HUDEP-2 (cell line): ENCODE measurements around the gene ADGRG1.
A peak's percentile ranks its signal among the peaks of the same experiment; 100 is the strongest.

Experiments
- DNase-seq, 76 experiments: peaks; one replicate each; lab custom pipeline; 2025; ENCODE audit not compliant: unreplicated experiment in 76 of 76; lab: John Stamatoyannopoulos, UW

The ADGRG1 gene

DNA sequence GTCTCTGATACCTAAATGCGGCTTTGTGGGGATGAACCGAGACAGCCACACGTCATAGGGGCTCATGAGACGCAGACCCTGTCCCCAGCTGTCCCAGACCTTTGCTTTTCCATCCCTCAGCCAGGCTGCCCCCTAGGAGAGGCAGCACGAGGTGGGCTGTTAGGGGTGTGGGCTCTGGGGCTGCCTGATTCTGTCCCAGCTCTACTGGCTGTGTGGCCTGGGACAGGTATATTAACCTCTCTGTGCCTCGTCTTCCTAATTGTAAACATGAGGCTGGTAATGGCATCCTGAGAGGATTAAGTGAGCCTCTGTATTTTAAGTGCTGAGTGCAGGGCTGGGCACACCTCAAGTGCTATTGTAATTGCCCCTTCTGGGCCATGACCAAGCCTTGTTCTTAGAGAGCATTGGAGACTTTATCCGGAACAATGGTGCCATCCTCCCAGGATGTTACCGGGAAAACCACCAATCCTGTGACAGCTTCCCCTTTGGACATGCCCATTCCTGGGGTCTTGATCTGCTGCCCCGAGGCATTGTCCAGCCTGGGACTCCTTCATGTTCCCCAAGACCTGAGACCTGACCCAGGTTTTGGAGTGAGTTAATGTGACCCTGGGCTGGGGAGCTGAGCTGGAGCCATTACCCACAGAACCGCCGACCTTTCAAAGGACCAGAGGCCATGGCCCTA is 5.1 kb downstream of the ADGRG1 start:
- no peak for DNase-seq

DNA sequence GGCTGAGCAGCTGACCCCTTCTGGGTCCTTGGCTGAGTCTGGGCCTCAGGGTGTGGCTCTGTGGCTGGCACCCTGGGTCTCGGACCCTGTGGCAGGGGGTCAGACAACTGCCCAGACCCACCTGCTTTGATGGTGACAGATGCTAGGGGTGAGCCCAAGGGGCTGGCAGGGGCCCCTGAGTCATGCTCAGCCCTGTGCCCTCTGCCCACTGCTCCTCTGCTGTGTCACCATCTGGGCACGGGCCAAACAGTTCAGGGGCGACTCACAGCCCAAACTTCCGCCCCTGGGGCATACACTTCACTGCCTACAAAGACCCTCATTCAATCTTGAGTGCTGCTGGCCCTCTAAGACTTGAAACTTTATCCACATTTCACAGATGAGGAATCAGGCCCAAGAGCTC is 5.7 kb downstream of the ADGRG1 start:
- peak in 3 of 76 experiments; percentile 4 to 17 (median 4) for DNase-seq

DNA sequence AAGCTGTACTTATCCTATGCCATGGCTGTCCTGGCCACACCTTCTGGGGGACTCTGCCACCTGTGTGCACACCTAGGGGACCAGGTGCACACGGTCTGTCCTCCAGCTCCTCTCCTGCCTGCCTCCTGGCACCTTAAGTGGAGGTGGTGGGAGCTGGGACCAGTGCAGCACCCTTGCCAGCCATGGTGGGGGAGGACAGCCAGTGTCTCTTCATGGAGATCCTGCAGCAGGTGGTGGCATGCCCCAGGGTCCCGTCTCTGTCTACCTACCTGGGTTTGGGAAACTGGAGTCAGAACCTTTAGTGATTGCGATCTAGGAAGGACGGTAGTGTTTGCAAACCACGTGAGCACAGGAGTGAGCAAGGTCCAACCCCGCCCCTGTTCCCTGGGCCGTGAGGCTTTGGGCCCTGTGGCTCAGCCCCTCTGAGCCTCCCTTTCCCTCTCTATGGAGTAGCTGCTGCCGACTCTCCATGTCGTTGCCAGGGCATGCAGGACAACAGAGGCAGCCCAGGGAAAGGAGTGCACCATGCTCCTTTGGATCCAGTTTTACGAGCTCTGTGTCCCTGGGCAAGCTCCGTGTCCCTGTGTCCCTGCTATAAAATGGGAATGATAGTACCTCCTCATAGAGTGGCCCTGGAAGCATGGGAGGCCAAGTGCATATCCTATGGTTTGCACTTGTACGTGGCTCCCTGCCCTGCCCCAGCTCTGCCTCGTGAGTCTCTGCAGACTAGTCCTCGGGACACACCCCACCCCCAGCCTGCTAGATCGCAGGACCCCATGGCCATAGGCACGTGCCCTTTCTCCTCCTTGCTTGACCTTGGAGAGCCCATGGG is 7.1 kb downstream of the ADGRG1 start:
- DNase-seq, result no peak

DNA sequence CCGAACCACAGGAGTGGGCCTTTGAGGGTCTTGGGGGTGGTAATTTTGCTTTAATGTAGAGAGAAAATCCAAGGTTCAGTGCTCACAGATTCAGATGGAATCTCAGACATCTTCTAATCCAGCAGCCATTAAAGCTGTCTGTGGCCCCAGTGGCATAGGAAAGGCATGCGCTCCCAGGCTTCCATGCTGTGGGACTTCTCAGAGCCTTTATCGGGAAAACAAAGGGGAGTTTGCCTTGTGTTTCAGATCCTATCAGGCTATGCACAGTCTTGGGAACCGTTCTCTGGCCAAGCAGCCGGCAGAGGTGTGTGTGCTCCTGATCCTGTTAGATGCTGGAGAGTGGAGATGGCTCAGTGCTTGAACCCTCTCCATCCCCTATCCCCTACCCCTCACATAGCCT is 7.8 kb downstream of the ADGRG1 start:
- no peak for DNase-seq

DNA sequence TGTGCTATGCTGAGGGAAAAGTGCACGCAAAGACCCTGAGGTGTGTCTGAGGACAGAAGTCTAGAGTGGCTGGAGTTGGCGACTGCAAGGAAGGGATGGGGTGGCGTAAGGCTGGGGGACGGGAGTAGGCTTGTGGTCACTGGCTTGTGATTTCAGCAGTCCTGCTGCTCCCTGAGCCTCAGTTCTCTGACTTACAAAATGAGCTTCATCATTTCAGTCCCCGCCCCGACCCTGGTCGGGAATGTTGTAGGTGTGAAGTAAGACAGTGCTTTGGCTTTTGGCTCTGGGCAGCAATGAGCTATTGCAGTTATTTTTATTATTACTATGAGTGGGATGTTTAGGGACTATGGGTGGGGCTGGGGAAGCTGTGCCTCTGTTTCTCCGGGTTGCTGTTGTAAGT is 8.6 kb downstream of the ADGRG1 start:
- no peak for DNase-seq

DNA sequence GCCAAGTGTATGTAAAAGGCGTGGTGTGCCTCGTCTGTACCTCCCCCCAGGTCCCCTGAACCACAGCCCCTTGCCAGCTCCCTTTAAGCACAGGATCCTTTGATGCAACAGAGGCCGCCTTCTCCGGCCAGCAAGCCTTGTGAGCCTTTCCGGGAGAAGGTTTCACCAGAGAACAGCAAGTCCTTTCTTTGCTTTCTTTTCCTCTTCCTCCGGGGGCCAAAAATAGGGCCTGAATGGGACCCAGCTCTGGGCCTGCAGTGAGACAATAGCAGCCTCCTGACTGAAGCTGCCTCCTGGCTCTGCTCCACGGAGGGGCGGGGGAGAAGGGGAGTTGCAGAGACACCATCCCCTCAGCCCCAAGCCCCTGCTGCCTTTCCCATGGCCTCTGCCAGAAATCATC is 9.0 kb downstream of the ADGRG1 start:
- DNase-seq, result no peak

DNA sequence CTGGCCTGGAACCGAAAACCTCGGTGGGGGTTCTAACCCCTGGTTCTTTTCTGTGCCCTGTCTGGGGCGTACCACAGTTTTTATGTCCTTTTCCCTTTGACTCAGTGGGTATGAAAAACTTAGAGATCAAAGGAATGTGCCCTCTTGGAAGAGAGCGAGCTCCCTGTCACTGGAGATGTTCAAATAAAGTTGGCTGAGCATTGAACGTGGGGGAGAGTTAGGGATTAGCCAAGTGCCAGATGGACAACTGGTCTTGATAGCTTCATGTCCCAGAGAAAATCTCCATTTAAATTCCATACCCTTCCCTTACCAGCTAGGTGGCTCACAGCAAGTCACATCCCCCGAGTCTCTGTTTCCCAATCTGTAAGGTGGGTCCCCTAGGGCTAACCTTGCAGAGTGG is 9.5 kb downstream of the ADGRG1 start:
- DNase-seq, result no peak

DNA sequence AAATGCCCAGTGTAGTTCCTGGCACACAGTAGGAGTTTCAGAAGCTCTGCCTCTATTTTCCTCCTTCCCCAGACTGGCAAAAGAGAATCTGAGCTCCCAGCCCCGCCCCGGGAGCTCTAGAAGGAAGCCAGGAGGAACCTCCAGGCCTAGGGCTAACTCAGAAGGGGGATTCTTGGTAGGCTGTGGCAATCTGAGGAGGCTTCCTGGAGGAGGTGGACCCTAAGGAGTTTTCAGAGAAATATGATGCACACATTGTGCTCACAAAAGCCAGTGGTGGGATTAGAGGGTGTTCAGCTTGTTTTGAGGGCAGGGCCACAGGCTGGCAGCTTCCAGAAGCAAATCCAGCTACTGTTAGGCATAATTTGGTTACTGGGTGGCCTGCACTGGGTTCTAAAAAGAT is 10.0 kb downstream of the ADGRG1 start:
- no peak for DNase-seq

DNA sequence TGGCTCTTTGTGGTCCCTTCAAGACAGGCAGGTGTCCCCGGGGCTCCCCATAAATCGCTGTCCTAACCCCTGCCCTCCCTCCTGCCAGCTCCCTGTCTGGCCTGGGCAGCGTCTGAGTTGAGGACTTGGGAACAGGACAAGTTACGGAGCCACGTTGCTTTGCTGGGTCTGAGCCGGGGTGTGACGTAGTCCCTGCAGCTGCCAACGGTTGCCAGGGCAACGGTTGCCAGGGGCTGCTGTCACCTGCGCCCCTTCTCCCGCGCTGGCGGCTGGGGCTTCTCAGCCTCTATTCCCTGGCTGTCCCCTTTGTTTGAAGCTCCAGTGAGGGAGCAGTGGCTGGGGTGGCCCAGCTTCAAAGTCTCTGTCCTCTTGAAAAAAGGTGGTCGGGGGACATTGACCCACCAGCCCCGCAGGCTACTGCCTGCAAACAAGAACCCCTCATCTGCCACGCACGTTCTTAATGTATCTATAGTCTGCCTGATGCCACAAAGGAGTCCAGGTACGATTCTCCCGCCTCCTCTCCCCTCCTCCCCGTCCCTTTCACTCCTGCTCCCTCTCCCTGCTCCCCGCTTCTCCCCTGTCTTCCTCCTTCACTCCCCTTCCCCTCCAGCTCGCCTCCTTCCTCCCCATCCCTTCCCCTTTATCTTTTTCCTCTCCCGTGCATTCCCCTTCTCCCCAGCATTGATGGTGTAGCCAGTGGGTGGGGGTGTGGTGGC is 10.9 kb downstream of the ADGRG1 start:
- no peak for DNase-seq

DNA sequence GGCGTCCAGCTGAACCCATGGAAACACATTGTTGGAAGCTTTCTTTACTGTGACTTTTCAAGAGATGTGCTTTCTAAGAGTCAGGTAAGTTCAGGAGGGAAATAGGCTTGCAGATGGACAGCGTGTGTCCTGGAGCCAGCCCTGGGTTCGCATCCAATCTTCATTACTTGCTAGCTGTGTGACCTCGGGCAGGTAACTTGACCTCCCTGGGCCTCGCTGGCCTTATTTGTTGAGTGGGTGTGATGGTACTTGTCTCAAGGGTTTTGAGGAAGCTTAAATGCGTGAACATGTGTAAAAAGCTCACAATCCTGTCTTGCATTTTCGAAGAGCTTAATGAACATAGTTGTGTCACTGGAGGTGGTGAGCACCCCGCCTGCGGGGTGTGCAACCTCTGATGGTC is 11.8 kb downstream of the ADGRG1 start:
- no peak for DNase-seq

DNA sequence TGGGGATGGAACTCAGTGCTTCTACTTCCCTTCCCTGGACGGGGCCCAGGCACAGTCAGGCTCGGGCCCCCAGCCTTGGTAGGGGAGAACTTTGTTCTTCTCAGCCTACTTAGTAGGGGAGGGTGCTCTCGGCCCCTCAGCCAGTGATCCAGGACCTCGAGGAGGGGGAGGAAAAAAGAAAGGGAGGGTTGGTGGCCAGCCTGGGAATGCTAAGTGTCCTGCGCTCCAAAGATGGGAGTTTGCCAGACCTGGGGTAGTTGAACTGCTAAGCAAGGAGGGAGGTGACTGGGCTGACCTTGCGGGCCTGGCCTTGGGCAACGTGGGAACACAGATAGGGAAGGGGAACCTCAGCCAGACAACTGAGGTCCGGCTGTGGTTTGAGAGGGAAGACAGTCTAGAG is 12.2 kb downstream of the ADGRG1 start:
- no peak for DNase-seq

DNA sequence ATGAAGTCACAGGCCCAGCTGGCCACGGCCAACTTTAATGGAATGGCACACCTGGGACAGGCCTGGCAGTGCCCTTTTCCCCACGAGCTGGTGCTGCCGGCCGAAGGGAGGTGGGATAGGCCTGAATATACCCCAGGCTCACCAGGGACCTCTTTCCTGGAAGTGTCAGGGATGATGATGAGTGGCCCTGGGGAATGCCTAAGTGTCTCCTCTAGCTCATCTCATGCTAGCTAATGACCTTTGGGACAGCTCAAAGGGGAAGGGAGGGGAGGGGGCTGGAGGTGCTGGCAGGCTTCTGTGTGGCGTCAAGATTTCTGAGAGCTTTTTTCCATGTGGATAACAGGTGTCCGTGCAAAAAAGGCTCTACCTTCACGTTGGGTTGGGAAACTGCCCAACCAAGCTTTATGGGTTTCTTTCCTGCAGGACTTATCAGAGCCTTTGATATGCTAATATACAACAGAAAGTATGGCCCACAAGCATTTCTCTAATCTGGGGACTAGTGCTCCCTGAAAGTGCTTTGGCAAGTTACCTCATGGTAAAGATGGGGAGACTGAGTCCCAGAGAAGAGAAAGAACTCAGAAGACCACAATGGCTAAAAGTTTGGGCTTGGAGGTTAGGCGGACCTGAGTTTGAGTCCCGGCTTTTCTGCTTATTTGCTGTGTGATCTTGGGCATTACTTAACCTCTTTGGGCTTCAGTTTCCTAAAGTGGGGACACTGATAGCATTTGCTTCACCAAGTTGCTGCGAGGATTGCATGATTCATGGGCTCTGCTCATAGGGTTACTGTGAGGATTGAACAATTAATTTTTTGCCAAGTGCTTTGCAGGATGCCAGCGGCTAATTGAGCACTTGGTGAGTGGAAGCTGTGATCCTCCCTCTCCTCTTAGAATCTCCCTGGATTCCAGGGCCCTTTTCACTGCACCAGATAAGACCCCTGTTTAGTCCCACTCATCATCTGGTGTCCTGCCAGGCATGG is 14.0 kb downstream of the ADGRG1 start:
- DNase-seq, result no peak

DNA sequence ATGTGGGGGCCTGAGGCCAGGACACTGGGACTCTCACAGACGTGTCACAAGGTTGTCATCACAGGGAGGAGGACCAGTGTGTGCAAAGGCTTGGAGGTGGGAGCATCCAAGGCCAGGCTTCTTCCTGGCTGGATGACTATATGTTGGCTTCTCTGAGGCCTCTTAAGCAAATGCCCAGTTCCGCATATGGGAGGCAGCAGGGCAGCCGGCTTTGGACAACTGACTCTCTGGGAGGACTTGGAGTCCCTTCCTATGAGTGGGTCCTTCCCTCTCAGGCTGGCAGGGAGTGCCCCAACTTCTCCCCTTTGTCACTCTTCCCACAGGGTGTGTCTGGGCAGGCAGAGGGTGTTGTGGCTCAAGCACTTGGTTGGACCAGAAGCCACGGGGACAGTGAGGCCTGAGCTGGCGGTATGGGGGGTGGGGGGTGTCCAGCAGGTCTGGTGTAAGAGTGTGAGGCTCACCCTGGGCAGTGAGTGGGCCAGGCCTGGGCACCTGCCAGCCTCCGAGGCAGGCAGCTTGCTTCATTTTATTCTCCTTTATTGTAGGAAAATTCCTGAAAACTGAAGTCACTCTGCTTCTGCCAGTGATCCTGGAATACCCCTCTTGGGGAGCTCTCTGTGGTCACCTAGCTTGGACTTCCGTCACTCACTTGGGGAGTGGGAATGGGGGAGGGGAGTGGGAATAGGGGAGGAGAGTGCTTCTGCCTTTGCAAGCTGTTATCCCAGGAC is 14.9 kb downstream of the ADGRG1 start:
- no peak for DNase-seq

DNA sequence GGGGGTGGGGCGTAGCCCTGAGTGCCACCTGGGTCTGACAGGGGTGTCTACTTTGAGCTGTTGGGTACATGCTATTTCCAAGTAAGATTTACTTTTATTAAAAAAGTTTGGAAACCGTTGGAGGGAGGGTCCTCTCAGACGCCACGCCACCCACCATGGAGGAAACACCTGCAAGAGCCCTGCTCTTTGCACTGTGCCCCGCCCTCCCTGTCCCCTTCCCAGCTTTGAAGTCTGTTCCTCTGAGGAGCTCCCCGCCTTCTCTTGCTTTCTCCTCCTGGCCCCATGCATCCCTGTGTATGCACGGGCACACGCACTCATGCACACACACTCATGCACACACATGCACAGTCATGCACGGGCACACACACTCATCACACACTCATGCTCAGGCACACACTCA is 15.5 kb downstream of the ADGRG1 start:
- DNase-seq, result no peak

DNA sequence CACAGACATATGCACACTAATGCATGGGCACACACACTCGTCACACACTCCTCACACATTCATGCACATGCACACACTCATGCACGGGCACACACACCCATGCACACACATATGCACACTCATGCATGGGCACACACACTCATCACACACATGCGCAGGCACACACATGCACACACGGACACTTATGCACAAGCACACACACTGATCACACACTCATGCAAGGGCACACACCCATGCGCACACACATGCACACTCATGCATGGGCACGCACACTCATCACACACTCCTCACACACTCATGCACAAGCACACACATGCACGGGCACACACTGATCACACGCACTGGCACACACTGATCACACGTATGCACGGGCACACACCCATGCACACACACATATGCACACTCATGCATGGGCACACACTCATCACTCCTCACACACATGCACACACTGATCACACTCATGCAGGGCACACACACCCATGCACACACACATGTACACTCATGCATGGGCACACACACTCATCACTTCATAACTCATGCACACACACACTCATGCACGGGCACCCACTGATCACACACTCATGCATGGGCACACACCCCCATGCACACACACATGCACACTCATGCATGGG is 16.1 kb downstream of the ADGRG1 start:
- no peak for DNase-seq

DNA sequence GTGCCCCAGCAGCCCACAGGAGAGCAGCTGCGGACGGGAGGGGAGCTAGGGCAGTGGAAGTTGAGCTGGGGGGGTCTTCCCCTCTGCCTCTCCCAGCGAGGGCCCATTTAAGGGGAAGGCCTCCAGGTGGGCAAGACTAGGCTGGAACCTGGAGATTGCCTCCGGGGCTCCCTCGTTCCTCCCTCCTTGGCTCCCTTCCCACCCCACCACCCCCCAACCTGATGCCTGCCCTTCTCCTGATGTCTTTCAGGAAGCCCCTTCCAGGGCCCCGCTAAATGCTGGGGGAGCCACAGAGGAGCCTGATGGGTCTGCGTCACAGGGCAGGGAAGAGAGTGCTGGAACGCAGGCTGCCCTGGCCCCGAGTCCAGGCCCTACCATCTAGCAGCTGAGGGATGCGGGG is 16.7 kb downstream of the ADGRG1 start:
- no peak for DNase-seq

DNA sequence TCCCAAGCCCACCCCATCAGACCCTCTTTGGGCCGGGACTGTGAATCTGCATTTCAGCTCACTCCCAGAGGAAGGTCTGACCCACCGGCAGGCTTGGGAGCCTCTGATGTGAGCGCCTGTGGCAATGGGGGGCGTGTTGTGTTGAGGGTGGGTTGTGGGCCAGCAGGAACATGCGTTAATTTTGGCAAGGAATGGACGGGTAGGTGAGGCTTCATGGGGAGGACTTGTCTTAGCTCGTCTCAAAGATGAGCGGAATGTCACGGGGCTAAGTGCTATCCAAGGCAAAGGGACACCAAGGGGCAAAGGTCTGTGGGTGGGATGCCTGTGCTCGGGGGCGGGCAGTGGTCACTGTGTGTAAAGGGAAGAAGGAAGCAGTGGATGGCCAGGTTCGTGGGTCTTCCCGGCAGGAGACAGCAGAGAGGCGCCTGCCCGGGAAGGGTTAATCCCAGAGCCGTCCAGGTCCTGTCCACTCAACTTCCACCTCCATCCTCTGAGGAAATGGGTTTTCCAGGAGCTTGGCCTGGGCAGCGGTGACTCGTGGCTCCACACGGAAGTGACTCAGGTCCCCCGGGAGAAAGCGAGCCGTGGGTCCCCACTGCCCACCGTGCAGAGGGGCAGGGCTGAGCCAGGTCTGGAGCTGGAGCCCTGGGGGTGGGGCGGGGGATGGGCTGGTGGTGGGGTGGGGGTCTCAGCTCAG is 17.4 kb downstream of the ADGRG1 start:
- no peak for DNase-seq

DNA sequence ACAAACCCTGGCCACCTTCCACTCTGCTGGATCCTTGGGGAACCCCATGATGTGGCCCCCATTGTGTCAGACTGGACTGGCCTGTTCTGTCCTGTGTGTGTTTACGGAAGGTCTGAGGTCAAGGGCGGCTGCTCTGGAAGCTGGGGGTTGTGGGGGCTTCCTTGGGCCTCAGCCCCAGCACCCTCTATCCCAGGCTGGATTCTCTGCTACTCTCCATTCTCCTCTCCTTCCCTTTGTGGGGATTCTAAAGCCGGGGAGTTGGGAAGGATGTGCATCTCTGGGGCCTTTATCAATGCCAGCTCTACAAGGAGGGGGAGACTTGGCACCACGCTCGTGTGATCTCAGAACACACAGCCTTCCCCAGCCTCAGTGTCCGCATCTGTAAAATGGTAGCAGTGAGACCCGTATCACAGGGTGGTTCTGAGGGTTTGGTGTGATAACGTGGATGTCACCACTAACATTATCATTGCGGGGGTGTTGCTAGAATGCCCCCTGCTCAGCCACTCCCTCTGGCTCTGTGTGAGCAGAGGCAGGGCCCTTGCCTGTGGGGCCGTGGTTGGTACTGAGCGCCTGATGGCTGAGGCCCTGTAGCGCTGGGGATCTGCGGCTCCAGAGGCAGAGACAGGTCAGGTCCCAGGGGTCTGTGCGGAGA is 18.1 kb downstream of the ADGRG1 start:
- peak in 1 of 76 experiments; percentile 10 for DNase-seq
